Neural cell (in vitro differentiated cells): ENCODE data around the gene NUP107.

Experiments used
- EP300 ChIP-seq: fragments of 450-650 bp; conservative IDR thresholded peaks from 2 replicates; pipeline ENCODE4 v1.6.1; 2014; ENCODE audit warnings: antibody characterized with exemption, mild to moderate bottlenecking, moderate library complexity; ENCODE audit not compliant: poor library complexity, severe bottlenecking
- EZH2 ChIP-seq: fragments of 200-600, 300-800 bp; shearing (Covaris generic), sonication (generic); IDR thresholded peaks from 2 replicates; pipeline ENCODE4 v1.6.1; 2014; ENCODE audit warnings: antibody characterized with exemption, low read length, borderline replicate concordance, mild to moderate bottlenecking; ENCODE audit not compliant: insufficient read depth, poor library complexity, severe bottlenecking
- MXI1 ChIP-seq: fragments of 450-650 bp; conservative IDR thresholded peaks from 2 replicates; pipeline ENCODE4 v1.6.1; 2014; ENCODE audit warnings: antibody characterized with exemption, mild to moderate bottlenecking; ENCODE audit not compliant: poor library complexity, severe bottlenecking
- POLR2AphosphoS5 ChIP-seq: IDR thresholded peaks from 2 replicates; pipeline ENCODE4 v1.6.1; 2012
- RAD21 ChIP-seq: fragments of 450-650 bp; conservative IDR thresholded peaks from 2 replicates; pipeline ENCODE4 v1.6.1; 2014; ENCODE audit warnings: antibody characterized with exemption, mild to moderate bottlenecking, moderate library complexity
- TAF1 ChIP-seq: IDR thresholded peaks from 2 replicates; pipeline ENCODE4 v1.6.1; 2012; ENCODE audit warnings: low read depth
- TF ChIP-seq, protein P1 (sequence below): fragments of 450-650 bp; IDR thresholded peaks from 2 replicates; pipeline ENCODE4 v1.5.1; 2014; ENCODE audit warnings: antibody characterized with exemption, mild to moderate bottlenecking, moderate library complexity; ENCODE audit not compliant: poor library complexity, severe bottlenecking

DNA sequence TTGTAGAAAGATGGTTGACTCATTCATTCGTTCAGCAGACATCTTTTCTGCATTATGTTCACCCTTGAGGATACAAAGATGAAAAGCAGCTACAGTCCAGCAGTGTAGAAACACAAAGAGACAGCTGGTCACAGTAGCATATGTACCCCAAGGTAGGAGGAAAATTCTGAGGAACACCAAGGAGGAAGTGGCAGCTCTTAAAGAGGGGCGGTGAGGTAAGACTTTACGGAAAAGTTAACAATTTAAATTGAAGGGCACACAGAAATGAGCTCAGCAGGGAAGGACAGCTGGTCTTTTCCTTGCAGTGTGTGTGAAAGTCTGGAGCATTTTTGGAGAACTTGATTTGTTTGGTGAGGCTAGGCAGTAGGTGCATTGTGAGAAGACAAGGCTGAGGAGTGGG lies 62.7 kb downstream of the NUP107 start:
- no peak for TF ChIP-seq EZH2
- no peak for TF ChIP-seq EP300
- TF ChIP-seq MXI1 = no peak
- TF ChIP-seq, protein P1, sequence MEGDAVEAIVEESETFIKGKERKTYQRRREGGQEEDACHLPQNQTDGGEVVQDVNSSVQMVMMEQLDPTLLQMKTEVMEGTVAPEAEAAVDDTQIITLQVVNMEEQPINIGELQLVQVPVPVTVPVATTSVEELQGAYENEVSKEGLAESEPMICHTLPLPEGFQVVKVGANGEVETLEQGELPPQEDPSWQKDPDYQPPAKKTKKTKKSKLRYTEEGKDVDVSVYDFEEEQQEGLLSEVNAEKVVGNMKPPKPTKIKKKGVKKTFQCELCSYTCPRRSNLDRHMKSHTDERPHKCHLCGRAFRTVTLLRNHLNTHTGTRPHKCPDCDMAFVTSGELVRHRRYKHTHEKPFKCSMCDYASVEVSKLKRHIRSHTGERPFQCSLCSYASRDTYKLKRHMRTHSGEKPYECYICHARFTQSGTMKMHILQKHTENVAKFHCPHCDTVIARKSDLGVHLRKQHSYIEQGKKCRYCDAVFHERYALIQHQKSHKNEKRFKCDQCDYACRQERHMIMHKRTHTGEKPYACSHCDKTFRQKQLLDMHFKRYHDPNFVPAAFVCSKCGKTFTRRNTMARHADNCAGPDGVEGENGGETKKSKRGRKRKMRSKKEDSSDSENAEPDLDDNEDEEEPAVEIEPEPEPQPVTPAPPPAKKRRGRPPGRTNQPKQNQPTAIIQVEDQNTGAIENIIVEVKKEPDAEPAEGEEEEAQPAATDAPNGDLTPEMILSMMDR = no peak
- no peak for TF ChIP-seq POLR2AphosphoS5
- TF ChIP-seq TAF1 = no peak
- no peak for TF ChIP-seq RAD21
